CD14-positive monocyte (primary cell): ENCODE measurements around the gene CDC14B. TPM values are rescaled to one million over a fixed set of nuclear protein-coding genes. Genes with fewer than 3 reads are reported as not detected.

Source experiments
- DNase-seq, 3 donors: peaks; one replicate each; pipeline ENCODE4 v3.0.0-alpha.2; 2011 to 2022
- H2AFZ ChIP-seq: 2 replicates; pipeline ENCODE4 v1.6.0; 2012; ENCODE audit warnings: mild to moderate bottlenecking, low read depth, low read length, inconsistent platforms; ENCODE audit not compliant: insufficient read depth, poor library complexity, severe bottlenecking
- H3K27ac ChIP-seq, 2 donors: 1 replicate in 1 of 2; 2 replicates in 1 of 2; pipeline ENCODE4 v1.5.1; 2012 to 2013; ENCODE audit warnings: low read length in 2 of 2, control low read depth in 1 of 2, inconsistent platforms in 1 of 2, low read depth in 1 of 2, mild to moderate bottlenecking in 1 of 2
- H3K27me3 ChIP-seq, 2 donors: one replicate each; pipeline versions ENCODE4 v1.6.0 to v1.6.1; 2011 to 2013; ENCODE audit warnings: low read length in 2 of 2; ENCODE audit not compliant: control insufficient read depth in 2 of 2, insufficient read depth in 2 of 2
- H3K36me3 ChIP-seq, 2 donors: replicated peaks in 1 of 2; 1 replicate in 1 of 2; 2 replicates in 1 of 2; pipeline versions ENCODE4 v1.5.1 to v1.6.1; 2012 to 2013; ENCODE audit warnings: low read length in 2 of 2, control low read depth in 1 of 2, inconsistent platforms in 1 of 2, mild to moderate bottlenecking in 1 of 2; ENCODE audit not compliant: insufficient read depth in 2 of 2, control insufficient read depth in 1 of 2
- H3K4me1 ChIP-seq, 2 donors: 1 replicate in 1 of 2; 2 replicates in 1 of 2; pipeline versions ENCODE4 v1.5.1 to v1.6.1; 2012 to 2013; ENCODE audit warnings: low read length in 2 of 2, control low read depth in 1 of 2, inconsistent platforms in 1 of 2, mild to moderate bottlenecking in 1 of 2, moderate library complexity in 1 of 2; ENCODE audit not compliant: insufficient read depth in 2 of 2, control insufficient read depth in 1 of 2
- H3K4me2 ChIP-seq: replicated peaks from 2 replicates; pipeline ENCODE3; 2012; ENCODE audit warnings: low read length, moderate library complexity, mild to moderate bottlenecking; ENCODE audit not compliant: poor library complexity, severe bottlenecking; ENCODE audit errors: extremely low read depth
- H3K4me3 ChIP-seq, 3 experiments: fragments of 200-600 bp in 1 of 3; sonication (generic) in 1 of 3; replicated peaks in 1 of 3; 1 replicate in 2 of 3; 2 replicates in 1 of 3; pipeline ENCODE4 v1.5.1; 2011 to 2013; ENCODE audit warnings: low read length in 3 of 3, mild to moderate bottlenecking in 3 of 3, control low read depth in 2 of 3, low read depth in 2 of 3, inconsistent platforms in 1 of 3, moderate library complexity in 1 of 3
- H3K79me2 ChIP-seq: 2 replicates; pipeline ENCODE4 v1.6.0; 2012; ENCODE audit warnings: mild to moderate bottlenecking, control low read depth, inconsistent platforms, low read length, moderate library complexity; ENCODE audit not compliant: insufficient read depth
- H3K9ac ChIP-seq: 2 replicates; pipeline ENCODE4 v1.6.0; 2017; ENCODE audit warnings: low read length, mild to moderate bottlenecking; ENCODE audit not compliant: insufficient read depth, poor library complexity, severe bottlenecking
- H3K9me3 ChIP-seq, 2 donors: replicated peaks in 1 of 2; 1 replicate in 1 of 2; 2 replicates in 1 of 2; pipeline versions ENCODE4 v1.5.1 to v1.6.1; 2012 to 2013; ENCODE audit warnings: low read length in 2 of 2, control low read depth in 1 of 2; ENCODE audit not compliant: control insufficient read depth in 1 of 2, insufficient read depth in 1 of 2
- H4K20me1 ChIP-seq: 2 replicates; pipeline ENCODE4 v1.6.0; 2012; ENCODE audit warnings: mild to moderate bottlenecking, low read length, control low read depth, moderate library complexity; ENCODE audit not compliant: insufficient read depth
- H3K27ac Mint-ChIP-seq, 7 donors: one replicate each; pipeline ENCODE4 v1.8.0; 2020; ENCODE audit warnings: mild to moderate bottlenecking in 7 of 7, mixed read lengths in 7 of 7, moderate library complexity in 6 of 7, inconsistent platforms in 2 of 7
- H3K27me3 Mint-ChIP-seq, 3 donors: one replicate each; pipeline ENCODE4 v1.8.0; 2021 to 2022; ENCODE audit warnings: low read depth in 3 of 3, mild to moderate bottlenecking in 3 of 3, mixed read lengths in 3 of 3, moderate library complexity in 3 of 3, inconsistent platforms in 1 of 3
- H3K36me3 Mint-ChIP-seq, 2 donors: one replicate each; pipeline ENCODE4 v1.8.0; 2020; ENCODE audit warnings: mixed read lengths in 2 of 2, inconsistent platforms in 1 of 2, mild to moderate bottlenecking in 1 of 2
- H3K4me1 Mint-ChIP-seq: one replicate; pipeline ENCODE4 v1.8.0; 2020; ENCODE audit warnings: mild to moderate bottlenecking, mixed read lengths
- H3K4me3 Mint-ChIP-seq, 2 donors: one replicate each; pipeline ENCODE4 v1.8.0; 2020; ENCODE audit warnings: mild to moderate bottlenecking in 2 of 2, mixed read lengths in 2 of 2, moderate library complexity in 1 of 2
- H3K9me3 Mint-ChIP-seq, 7 donors: one replicate each; pipeline ENCODE4 v1.8.0; 2020 to 2022; ENCODE audit warnings: mixed read lengths in 7 of 7, mild to moderate bottlenecking in 6 of 7, moderate library complexity in 6 of 7, inconsistent platforms in 2 of 7
- CTCF ChIP-seq: fragments of 200-600 bp; IDR thresholded peaks from one replicate; pipeline ENCODE4 v1.8.0; 2022; ENCODE audit warnings: antibody characterized with exemption, mild to moderate bottlenecking
- WGBS: methylation state at CpG from one replicate; pipeline ENCODE4 v1.1.5; 2013; ENCODE audit warnings: missing lambda C conversion rate; ENCODE audit not compliant: insufficient coverage; 5-methylcytosine and 5-hydroxymethylcytosine counted together
- intact Hi-C, 2 donors: fragments of 100-400 bp; cut with micrococcal nuclease; formaldehyde crosslinking; loops; one replicate each; pipeline versions ENCODE4 v1.15.0 to v1.15.1; 2023
- polyA plus RNA-seq, 3 donors: library from polyadenylated mRNA; depleted of rRNA in 1 of 3; unstranded in 2 of 3; stranded (reverse) in 1 of 3; fragments of 300-500 nt in 2 of 3; fragments of >200 nt in 1 of 3; fragmentation: Illumina TruSeq in 2 of 3; gene quantifications; 1 replicate in 2 of 3; 2 replicates in 1 of 3; pipeline ENCODE4 v1.2.3, GENCODE V29; 2012 to 2021

CDC14B gene
- polyA plus RNA-seq, 3 donors, result 0.03 to 0.47 (median 0.44) TPM

- no peak for DNase-seq
- Mint-ChIP-seq H3K4me3 (no peak overlapping the region), H3K27me3 (peaks cover 0 to 2% (median 2%) of the 10 kb centered on the region in 3 donors), H3K4me1 (no peaks in the 10 kb centered on the region), H3K36me3 (no peaks in the 10 kb centered on the region), H3K9me3 (peaks cover 0 to 3% (median 0%) of the 10 kb centered on the region in 7 donors), H3K27ac (no peak overlapping the region)
- H3K9me3 ChIP-seq, result no peaks in the 10 kb centered on the region
- H3K4me3 ChIP-seq, result no peak overlapping the region
- TF ChIP-seq CTCF, result no peak
- no peaks in the 10 kb centered on the region for H3K27me3 ChIP-seq
- H3K4me2 ChIP-seq, result no peak overlapping the region
- H3K27ac ChIP-seq, result no peak overlapping the region
- no peak overlapping the region for H2AFZ ChIP-seq
- no peaks in the 10 kb centered on the region for H3K36me3 ChIP-seq
- no peaks in the 10 kb centered on the region for H3K79me2 ChIP-seq
- no peaks in the 10 kb centered on the region for H3K4me1 ChIP-seq
- H4K20me1 ChIP-seq, result no peaks in the 10 kb centered on the region
- H3K9ac ChIP-seq, result no peak overlapping the region
- intact Hi-C loops, result no loop called here
- no CpG with 5 or more reads among the region's 3 CpGs for WGBS
Measured at GRCh38 chr9:96540106-96540505, 79.5 kb downstream of the CDC14B start.

GRCh38 chr9:96532173-96532572 is 87.5 kb downstream of the CDC14B start:
- Mint-ChIP-seq H3K27me3 (no peaks in the 10 kb centered on the region), H3K4me3 (no peak overlapping the region), H3K27ac (no peak overlapping the region), H3K9me3 (peaks cover 6 to 15% (median 9%) of the 10 kb centered on the region in 7 donors), H3K36me3 (no peaks in the 10 kb centered on the region), H3K4me1 (no peaks in the 10 kb centered on the region)
- intact Hi-C loops, result no loop called here
- Histone ChIP-seq H3K9ac (no peak overlapping the region), H3K79me2 (no peaks in the 10 kb centered on the region), H3K4me1 (no peaks in the 10 kb centered on the region), H4K20me1 (no peaks in the 10 kb centered on the region), H2AFZ (no peak overlapping the region), H3K36me3 (no peaks in the 10 kb centered on the region), H3K4me2 (no peak overlapping the region), H3K27ac (no peak overlapping the region), H3K9me3 (peaks cover 0 to 3% of the 10 kb centered on the region in 2 donors), H3K27me3 (no peaks in the 10 kb centered on the region), H3K4me3 (no peak overlapping the region)
- no peak for DNase-seq
- TF ChIP-seq CTCF, result no peak
